HG02571 (cell line): Measurements from ENCODE around the gene CDK4.

Experiments
- ATAC-seq: cut with Tn5 transposase; IDR thresholded peaks from one replicate; pipeline ENCODE4 v1.9.1; 2021; ENCODE audit warnings: mild to moderate bottlenecking, moderate library complexity; ENCODE audit not compliant: unreplicated experiment

CDK4 gene

DNA sequence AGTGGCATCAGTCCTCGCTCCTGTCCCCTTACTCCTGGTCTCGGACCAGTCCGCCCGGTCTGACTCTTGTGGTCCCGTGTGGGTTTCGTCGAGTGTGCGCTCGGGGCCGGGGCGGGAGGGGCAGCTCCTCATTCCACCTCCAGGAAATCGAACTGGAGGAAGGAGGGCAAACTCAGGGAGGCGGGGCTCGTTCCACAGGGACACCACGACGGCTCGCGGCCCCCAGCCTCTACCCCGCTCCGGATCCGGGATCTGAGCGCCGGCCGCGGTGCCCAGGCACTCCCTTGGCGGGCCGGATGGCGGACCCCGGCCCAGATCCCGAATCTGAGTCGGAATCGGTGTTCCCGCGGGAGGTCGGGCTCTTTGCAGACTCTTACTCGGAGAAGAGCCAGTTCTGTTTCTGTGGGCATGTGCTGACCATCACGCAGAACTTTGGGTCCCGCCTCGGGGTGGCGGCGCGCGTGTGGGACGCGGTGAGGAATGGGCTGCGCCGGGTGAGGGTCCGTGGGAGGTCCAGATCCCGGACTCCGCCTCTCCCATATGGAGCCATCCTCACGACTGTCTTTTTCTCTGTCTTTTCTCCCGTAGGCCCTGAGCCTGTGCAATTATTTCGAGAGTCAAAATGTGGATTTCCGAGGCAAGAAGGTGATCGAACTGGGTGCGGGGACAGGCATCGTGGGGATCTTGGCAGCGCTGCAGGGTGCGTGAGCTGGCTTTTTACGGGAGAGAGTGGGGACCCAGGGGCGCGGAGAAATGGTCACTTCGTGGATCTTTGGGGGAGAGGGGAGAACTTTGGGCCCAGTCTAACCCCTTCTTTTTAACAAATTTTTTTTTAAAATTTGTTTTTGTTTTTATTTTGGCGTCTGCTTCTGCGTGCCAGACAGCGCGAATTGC, 20.6 kb upstream of the CDK4 start, which contains the start of gene EEF1AKMT3:
Gene EEF1AKMT3 (plus strand): TSS at position 186 of the 894 bp plus-strand sequence. CDS start 111 bp downstream, at position 297.
- no peak for ATAC-seq

- ATAC-seq, result peak; percentile 79
Measured at GRCh38 chr12:57771873-57772428, 19.8 kb upstream of the CDK4 start, which contains the start of gene METTL1. Gene METTL1 (minus strand): TSS chr12:57772105. CDS start chr12:57772083, 22 bp downstream.

DNA sequence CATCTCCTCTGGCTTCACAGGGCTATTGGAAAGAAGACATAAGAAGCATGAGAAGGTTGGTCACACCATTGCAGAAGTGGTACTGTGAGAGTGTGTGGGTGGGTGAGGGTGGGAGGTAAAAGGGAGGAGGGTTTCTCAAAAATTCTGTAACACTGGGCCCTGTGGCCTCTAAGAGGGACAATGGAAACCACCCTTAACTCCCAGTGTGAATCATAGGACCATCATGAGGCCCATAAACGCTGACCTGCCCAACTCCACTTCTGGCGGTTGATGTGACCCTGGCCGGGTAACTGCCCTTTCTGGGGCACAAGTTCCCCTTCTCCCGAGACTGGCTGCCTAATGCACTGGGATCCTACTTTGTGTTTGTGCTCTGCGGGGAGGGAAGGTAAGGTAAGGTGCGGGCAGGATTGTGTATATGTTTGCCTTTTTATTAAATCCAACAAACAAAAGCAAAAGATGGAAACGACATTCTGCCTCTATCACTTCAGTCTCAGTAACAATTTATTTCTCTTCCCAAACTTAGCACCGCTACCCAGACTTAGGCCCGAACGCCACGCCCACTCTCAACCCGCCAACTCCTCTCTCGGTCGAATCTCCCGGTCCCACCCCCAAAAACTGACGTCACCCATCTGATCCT, 19.2 kb upstream of the CDK4 start:
- ATAC-seq, result peak; percentile 59

GRCh38 chr12:57770734-57771133, 18.6 kb upstream of the CDK4 start:
- no peak for ATAC-seq

DNA sequence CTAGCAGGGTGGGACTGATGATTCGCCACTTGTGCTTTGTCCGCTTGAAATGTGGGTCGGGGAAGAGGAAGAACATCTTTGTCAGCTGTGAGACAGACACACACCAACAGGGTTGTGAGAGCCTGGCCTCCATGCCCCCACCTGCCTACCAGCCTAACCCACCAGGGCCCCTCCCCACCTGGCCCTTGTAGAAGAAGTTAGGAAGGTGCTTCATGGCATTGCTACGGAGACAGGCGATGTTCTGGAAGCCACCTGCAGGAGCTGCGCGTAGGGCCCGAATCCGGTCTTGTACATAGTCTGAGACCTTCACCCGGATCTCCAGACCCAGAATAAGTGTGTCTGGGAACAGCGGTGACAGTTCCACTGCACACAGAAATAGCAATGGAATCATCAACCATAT, 17.5 kb upstream of the CDK4 start:
- no peak for ATAC-seq

- ATAC-seq, result no peak
Measured at GRCh38 chr12:57767876-57768275, 15.8 kb upstream of the CDK4 start.

GRCh38 chr12:57767305-57767698, 15.2 kb upstream of the CDK4 start:
- ATAC-seq, result no peak

DNA sequence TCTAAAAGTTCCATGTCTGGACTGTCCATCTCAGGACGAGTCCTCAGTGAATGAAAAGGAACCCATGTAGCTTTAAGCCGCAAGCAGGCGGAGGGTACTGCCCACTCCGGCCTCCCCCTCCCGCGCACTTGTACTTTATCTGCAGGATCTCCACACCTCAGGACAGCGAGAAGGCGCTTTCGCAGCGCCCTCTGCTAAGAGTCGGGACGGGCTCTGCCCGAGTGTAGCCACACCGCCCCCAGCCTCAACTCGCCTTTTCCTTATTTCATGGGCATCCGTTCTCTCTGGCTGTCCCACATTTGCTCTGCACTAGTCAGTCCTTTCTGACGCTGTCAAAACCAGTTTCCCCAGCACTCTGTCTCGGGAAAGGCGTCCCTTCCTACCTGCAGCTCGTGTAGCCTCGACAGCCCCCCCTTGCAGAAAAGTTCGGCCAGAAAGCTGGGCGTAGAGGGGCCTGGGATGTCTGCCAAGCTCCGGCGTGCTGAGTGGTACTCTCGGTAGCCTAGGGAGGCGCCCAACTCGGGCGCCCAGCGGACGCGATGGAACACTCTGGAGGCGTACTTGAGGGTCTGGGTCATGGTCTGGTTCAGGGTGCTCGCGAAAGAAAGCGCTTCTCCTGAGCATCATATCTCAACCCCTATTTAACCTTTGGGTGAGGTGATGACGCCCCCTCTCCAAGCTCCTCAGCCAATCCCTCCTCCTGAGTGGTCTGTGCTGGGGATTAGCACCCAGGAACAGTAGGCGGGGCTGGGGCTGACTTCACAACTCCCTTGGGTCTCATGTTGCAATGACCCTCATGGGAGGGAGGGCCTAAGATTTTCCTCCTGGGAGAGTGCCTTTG, 14.6 kb upstream of the CDK4 start, which contains the start of gene CYP27B1:
Gene CYP27B1 (minus strand): TSS at position 615 of the 841 bp plus-strand sequence. CDS start 37 bp downstream, at position 578.
- no peak for ATAC-seq

GRCh38 chr12:57765698-57766463, 13.8 kb upstream of the CDK4 start:
- ATAC-seq, result no peak

DNA sequence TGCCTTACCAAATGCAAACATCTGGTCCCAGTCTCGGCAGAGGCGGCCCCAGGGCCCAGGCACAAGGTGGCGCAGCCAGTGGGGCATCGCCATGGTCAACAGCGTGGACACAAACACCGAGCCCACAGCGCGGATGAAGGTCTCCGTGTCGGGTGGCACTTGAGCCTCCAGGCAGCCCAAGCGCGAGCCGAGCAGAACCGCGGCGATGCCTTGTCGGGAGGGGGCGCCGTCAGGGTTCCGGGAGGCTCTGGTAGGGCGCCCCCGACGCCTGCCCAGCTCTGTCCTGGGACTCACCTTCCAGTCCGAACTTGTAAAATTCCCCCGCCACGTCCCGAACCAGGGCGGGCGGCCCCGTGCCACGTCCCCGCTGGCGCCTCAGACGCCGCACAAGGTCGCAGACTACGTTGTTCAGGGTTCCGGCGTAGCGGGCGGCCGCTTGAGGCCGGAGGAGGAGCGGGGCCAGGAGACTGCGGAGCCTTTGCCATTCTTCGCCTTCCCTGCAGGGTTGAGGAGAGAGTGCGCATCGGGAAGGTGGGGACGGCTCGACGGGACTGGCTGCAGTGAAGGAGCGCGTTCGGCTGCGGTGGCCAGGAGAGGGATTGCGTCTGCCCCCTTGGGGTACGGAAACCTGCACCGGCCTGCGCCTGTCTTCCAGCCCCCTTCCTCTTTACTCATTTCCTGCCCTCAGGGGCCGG, 13.0 kb upstream of the CDK4 start:
- ATAC-seq, result peak; percentile 57

DNA sequence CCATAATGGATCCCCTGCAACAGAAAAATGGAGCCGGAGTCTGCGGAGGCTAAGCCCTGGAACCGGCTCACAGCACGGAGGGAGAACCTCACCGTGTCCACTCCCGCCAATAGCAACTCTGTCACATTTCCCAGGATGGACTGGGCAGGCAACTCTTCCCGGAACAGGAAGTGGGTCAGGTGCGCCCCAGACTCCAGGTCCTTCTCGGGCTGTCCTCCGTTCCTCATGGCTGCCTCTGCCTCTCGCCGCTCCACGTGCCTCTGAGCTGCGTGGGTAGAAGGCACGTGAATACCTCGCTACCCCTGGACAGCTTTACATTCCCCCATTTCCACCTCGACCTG, 12.5 kb upstream of the CDK4 start:
- no peak for ATAC-seq

DNA sequence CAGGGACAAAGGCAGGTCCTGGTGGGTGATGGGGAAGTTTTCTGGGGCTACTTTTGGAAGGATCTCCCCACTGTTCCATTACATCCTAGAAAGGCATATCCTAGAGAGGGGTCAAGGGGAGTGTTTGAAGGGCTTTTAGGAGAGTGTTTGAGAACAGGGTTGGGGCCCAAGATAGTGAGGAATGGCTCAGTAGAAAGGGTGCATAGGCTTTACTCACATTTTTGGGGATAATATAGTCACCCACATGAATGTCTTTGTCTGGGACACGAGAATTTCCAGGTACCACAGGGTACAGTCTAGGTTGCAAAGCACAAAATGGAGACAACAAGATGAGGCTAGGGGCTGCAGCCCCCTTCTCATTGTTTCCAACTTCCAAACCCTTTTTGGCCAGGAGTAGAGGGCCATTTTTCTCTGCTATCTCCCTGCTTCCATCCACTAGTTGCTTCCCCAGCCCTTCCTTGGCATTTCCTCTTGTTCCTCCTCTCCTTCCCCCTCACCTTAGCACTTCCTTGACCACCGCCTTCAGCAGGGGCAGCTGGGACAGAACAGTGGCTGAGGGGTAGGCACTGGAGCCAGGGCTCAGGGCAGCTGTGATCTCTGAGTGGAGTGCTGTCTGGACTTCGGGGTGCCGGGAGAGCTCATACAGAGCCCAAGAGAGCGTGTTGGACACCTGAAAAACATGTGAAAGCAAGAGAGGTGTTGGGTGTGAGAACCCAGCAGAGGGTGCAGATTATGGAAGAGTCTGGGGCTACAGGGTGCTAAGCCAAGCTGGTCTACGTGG, 12.0 kb upstream of the CDK4 start:
- no peak for ATAC-seq

- no peak for ATAC-seq
Measured at GRCh38 chr12:57762463-57762862, 10.4 kb upstream of the CDK4 start.

GRCh38 chr12:57761391-57761998, 9.4 kb upstream of the CDK4 start:
- no peak for ATAC-seq

- ATAC-seq, result no peak
Measured at GRCh38 chr12:57760347-57760982, 8.4 kb upstream of the CDK4 start.

GRCh38 chr12:57759360-57759980, 7.4 kb upstream of the CDK4 start:
- ATAC-seq, result no peak
